HT-29 (cell line): ENCODE data around the gene DTX4. TPM values are rescaled to one million over a fixed set of nuclear protein-coding genes. Genes with fewer than 3 reads are reported as not detected.
"Not testable (repeated sequence)": the region's sequence is repeated elsewhere in the genome, so short reads cannot be mapped to it uniquely, and the experiment has no call there.

Experiments used
- DNase-seq: peaks from one replicate; pipeline ENCODE4 v3.0.0-alpha.2; 2015; ENCODE audit warnings: low spot score
- total RNA-seq: library from RNA; depleted of rRNA; stranded (reverse); fragments of >200 nt; shearing (Covaris generic); gene quantifications from 2 replicates; pipeline ENCODE4 v1.2.3, GENCODE V29; 2014; rRNA removed

DTX4 gene
- total RNA-seq, result 20.8 and 22.6 TPM in 2 replicates

GRCh38 chr11:59171508-59172322, at the start of gene DTX4:
Gene DTX4 (plus strand): TSS chr11:59172132. CDS start chr11:59172596, 464 bp downstream.
- DNase-seq, result peak; percentile 98

GRCh38 chr11:59135648-59136461, 36.1 kb upstream of the DTX4 start:
- DNase-seq, result peak; percentile 88

DNA sequence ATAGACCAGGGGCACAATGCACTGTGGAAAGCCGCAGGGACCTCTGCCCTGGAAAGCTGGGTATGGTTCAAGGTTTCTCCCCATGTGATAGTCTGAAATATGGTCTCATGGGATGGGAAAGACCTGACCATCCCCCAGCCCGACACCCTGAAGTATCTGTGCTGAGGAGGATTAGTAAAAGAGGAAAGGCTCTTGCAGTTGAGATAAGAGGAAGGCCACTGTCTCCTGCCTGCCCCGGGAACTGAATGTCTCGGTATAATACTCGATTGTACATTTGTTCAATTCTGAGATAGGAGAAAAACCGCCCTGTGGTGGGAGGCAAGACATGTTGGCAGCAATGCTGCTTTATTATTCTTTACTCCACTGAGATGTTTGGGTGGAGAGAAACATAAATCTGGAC, 35.4 kb upstream of the DTX4 start:
- DNase-seq, result not testable (repeated sequence)

- DNase-seq, result no peak
Observed at GRCh38 chr11:59137190-59137589, 34.7 kb upstream of the DTX4 start.

GRCh38 chr11:59138643-59139042, 33.3 kb upstream of the DTX4 start:
- DNase-seq, result no peak

DNA sequence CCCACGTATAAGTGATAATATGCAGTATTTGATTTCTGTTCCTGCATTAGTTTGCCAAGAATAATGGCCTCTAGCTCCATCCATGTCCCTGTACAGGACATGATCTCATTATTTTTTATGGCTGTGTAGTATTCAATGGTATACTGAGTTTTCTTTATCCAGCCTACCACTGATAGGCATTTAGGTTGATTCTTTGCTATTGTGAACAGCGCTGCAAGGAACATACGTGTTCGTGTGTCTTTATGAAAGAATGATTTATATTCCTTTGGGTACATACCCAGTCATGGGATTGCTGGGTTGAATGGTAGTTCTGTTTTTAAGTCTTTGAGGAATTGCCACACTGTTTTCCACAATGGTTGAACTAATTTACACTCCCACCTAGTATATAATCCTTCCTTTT, 30.7 kb upstream of the DTX4 start:
- no peak for DNase-seq

DNA sequence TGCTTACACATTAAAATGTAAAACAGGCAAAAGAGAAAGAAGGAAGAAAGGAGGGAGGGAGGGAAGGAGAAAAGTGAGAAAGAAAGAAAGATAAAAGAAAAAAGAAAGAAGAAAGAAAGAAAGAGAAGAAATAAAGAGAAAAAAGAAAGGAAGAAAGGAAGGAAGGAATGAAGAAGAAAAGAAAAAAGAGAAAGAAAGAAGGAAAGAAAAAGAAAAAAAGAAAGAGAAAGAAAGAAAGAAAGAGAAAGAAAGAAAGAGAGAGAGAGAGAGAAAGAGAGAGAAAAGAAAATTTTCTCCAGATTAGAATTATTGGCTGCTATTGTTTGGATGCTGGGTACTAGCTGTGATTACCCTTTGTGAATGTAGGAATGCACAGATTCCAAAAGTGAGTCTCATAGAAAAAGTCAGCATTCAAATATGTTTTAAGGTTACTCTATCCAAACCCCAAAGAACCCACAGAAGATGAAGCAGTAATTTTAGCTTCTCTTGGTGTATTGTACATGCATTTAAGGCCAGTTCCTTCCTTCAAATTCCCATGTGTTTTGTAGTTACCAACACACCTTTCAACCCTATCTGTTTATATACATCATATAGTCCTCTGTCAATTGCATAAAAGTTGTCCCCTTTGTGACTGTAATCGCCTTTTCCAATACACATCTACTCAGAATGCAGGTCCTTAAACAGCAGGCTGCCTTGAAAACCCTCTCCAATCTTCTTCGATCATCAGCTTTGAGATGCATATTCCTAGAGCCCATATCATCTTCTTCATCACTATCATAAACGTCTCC, 30.1 kb upstream of the DTX4 start:
- peak; percentile 67 for DNase-seq

- DNase-seq, result peak; percentile 97
Observed at GRCh38 chr11:59142530-59143507, 29.1 kb upstream of the DTX4 start, which contains the start of gene FAM111A. Gene FAM111A (plus strand): TSS chr11:59142856. CDS start chr11:59148873, 6,017 bp downstream.

DNA sequence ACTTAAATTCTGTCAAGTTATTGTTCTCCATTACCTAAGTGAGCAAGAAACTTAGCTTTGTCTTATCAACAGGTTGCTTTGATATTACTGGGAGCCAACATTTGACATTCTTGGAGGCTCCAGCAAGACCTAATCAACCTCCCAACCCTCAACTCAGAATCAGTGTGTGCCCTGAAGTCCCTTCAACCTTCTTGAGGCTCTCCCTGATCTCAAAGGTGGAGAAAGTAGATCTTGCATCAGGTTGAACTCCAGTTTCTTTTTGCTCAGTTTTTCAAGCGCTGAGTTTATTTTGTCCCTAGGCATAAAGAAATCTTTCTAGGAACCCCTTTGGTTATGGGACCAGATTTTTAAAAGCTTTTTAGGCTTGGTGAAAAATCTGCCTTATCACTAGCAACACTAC, 27.8 kb upstream of the DTX4 start:
- no peak for DNase-seq

DNA sequence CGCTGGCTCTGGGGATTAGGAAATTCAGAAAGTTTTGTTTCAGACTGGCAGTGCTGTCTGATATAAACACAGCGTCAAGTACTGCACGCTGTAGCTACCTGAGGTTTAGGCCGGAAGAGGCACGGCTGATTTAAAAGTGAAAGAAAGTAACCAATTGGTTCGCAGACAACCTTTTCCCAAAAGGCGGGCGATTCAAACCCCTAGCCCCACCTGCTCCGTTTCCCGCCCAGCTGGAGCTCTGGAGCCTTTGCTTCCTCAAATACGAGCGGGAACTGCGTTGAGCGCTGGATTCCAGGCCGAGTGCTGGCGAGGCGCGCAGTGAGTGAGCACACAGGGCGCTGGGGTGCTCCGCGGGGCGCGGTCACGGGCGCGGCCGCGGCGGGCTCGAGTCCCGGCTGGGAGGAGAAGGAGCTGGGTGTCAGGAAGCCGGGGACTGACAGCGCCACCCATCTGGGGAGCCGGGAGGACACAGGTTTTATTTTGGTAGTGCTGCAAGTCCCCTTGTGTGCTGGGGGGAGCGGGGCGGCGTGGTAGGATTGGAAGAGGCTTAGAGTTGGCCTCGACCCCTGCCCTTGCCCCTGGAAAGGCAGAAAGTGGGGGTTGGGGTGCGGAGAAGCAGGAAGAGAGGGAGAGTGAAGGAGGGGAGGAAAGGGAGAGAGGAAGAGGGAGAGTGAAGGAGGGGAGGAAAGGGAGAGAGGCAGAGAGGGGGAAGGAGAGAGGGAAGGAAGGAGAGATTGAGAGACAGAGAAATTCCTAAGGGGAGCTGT, 27.2 kb upstream of the DTX4 start:
- DNase-seq, result peak; percentile 97

GRCh38 chr11:59145534-59145933, 26.4 kb upstream of the DTX4 start:
- no peak for DNase-seq

- DNase-seq, result no peak
Observed at GRCh38 chr11:59151761-59152160, 20.2 kb upstream of the DTX4 start.

- DNase-seq, result no peak
Observed at GRCh38 chr11:59152312-59152951, 19.5 kb upstream of the DTX4 start.

DNA sequence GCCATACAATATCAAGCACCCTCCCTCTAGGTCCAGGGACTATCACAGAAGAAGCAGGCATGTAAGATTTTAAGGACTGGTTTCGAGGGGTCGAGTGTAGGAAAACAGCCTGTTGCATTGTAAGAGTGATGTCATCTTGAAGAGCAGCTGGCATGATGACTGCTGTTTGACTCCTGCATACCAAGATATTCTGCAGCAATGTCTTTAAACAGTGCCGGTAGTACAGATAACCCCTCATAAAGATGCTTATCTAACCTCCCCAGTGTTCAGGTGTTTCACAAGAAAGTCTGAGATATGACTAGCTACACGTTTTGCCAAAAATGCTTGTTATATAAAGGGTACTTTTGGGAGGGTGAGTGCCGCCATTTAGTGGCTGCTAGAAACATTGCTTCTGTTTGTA, 17.3 kb upstream of the DTX4 start:
- no peak for DNase-seq

- no peak for DNase-seq
Observed at GRCh38 chr11:59157433-59157832, 14.5 kb upstream of the DTX4 start.

DNA sequence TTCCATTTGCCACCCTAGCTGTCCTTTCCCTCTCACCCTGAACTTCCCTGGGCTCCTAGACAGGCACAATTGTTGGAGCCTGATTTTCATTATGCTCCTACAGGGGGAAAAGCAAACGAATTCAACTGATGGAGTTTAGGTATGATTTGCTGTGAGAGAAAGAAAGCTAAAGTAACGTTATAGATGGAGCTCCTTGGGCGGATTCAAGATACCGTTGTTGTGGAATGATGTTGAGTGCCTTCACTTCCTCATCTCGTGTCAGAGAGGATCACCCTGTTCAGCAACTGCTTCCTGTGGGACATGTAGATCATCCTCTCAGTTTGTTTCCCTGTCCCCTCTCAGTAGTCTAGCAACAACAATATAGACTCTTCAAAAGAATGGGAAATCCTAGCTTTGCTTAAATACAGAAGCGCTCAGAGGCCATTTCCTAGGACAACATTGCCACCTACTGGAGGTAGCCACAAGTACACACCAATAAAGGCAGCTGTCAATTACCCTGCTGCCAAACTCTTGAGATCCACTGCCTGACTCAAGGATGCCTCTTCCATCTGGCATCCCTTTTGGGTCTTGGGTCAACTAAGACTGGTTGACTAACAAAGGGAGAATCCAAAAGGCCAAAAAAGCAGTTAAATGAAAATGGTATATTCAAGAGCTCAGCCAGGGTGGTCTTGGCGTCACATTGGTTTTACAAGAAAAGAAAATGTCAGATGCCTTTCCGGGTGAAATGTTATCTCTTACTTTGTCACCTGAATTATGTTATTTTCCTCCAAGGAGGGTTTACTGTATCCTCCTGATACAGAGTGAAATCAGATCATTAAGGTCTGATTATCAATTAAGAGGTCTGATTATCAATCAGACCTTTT, 13.5 kb upstream of the DTX4 start:
- peak; percentile 86 for DNase-seq

DNA sequence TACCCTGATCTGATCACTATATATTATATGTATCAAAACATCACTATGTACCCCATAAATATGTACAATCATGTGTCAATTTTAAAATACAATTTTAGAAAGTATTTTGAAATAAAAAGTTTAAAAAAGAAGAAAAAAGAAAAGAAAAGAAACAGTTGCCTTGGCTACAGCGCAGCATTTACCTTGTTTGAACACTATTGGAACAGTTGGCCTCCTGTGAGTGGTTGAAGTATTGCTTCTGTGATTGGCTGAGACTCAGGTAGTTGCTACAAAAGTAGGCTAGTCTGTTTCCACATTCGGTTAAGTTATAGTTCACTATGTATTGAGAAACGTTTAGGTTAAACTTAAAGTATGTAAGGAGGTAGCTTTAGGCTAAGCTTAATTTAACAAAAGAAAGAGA, 7.9 kb upstream of the DTX4 start:
- no peak for DNase-seq

DNA sequence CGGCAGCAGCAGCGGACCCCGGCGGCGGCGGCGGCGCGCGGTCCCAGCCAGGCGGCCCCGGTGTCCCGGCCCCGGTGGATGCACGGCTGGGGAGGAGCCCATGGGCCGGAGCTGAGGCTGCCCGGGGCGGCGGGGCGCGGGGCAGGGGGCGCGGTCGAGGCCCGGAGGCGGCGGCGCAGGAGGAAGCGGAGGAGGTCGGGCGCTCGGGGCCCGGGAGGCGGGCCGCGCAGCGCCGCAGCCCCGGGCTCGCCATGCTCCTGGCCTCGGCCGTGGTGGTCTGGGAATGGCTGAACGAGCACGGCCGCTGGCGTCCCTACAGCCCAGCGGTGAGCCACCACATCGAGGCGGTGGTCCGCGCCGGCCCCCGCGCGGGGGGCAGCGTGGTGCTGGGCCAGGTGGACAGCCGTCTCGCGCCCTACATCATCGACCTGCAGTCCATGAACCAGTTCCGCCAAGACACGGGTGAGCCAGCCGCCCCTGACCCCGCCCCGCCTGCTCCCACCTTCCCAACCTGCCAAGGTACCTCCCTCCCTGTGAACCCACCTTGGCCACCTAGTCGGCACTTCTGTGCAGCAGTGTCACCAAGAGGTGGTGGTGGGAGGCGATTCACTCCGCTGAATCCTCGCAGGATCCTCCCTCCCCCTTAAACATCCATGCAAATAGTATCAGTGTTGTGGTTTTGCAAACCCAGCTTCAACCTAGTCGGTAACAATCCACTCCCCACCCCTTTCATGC, 580 bp downstream of the DTX4 start:
- no peak for DNase-seq
